Tibial artery (tissue), 4 donors: ENCODE data around the gene DPP4.

Experiments used
- DNase-seq, 2 donors: peaks; one replicate each; pipeline ENCODE4 v3.0.0-alpha.2; 2019
- H3K27ac ChIP-seq, 2 donors: fragments of 200-600 bp; sonication (generic) in 1 of 2; 1 replicate in 1 of 2; 2 replicates in 1 of 2; pipeline ENCODE4 v1.5.1; 2018 to 2019; ENCODE audit warnings: mild to moderate bottlenecking in 1 of 2
- H3K27me3 ChIP-seq, 2 donors: fragments of 200-600 bp; sonication (generic) in 1 of 2; one replicate each; pipeline versions ENCODE4 v1.5.1 to v1.6.0; 2016 to 2019
- H3K36me3 ChIP-seq, 3 donors: fragments of 200-600 bp; sonication (generic) in 2 of 3; one replicate each; pipeline ENCODE4 v1.5.1; 2016 to 2019; ENCODE audit warnings: mild to moderate bottlenecking in 2 of 3
- H3K4me1 ChIP-seq, 4 donors: fragments of 200-600 bp; sonication (generic) in 2 of 4; 1 replicate in 3 of 4; 2 replicates in 1 of 4; pipeline ENCODE4 v1.5.1; 2016 to 2019
- H3K4me3 ChIP-seq, 2 donors: fragments of 200-600 bp; sonication (generic) in 1 of 2; 1 replicate in 1 of 2; 2 replicates in 1 of 2; pipeline ENCODE4 v1.5.1; 2018 to 2019; ENCODE audit warnings: mild to moderate bottlenecking in 2 of 2
- H3K9me3 ChIP-seq, 3 donors: fragments of 200-600 bp; sonication (generic) in 1 of 3; one replicate each; pipeline ENCODE4 v1.5.1; 2016 to 2019
- CTCF ChIP-seq, 2 experiments: fragments of 200-600 bp in 1 of 2; fragments of 450-650 bp in 1 of 2; IDR thresholded peaks; one replicate each; pipeline ENCODE4 v1.5.1; 2017 to 2019; ENCODE audit warnings: antibody characterized with exemption in 2 of 2, mild to moderate bottlenecking in 1 of 2, moderate library complexity in 1 of 2
- intact Hi-C: fragments of 100-400 bp; cut with DNase I; formaldehyde crosslinking; loops from one replicate; pipeline ENCODE4 v1.15.0; 2023; ENCODE audit warnings: low total_unique reads

DPP4 gene

DNA sequence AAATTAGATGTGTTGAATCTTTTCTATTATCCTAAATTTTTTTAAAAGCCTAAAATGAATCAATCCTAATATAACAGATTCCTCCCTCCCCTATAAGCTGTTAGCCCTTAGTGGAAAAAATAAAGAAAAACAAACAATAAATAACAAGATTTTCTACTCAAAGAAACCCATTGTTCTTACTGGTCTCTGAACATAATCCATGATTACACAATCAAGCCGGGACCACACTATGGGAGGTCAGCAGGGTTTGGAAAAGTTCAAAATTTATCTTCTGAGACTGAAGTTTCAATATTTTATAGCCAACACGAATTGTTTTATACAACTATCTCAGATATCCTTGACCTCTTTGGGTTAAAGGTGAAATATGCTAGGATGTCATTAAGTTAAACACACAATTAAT, 57.9 kb downstream of the DPP4 start:
- no peak overlapping the region for H3K4me3 ChIP-seq
- no peaks in the 10 kb centered on the region for H3K36me3 ChIP-seq
- H3K4me1 ChIP-seq = no peaks in the 10 kb centered on the region
- intact Hi-C loops = no loop called here
- no peaks in the 10 kb centered on the region for H3K9me3 ChIP-seq
- H3K27me3 ChIP-seq = peaks cover 0 to 2% of the 10 kb centered on the region in 2 donors
- no peak overlapping the region for H3K27ac ChIP-seq
- no peak for DNase-seq
- TF ChIP-seq CTCF (IDR thresholded peaks at IDR 0.05) = no peak

GRCh38 chr2:162014751-162015150, 59.3 kb downstream of the DPP4 start:
- Histone ChIP-seq H3K4me3 (no peak overlapping the region), H3K9me3 (no peaks in the 10 kb centered on the region), H3K36me3 (no peaks in the 10 kb centered on the region), H3K4me1 (no peaks in the 10 kb centered on the region), H3K27me3 (peaks cover 0 to 2% of the 10 kb centered on the region in 2 donors), H3K27ac (no peak overlapping the region)
- TF ChIP-seq CTCF (IDR thresholded peaks at IDR 0.05) = no peak
- intact Hi-C loops = no loop called here
- no peak for DNase-seq

DNA sequence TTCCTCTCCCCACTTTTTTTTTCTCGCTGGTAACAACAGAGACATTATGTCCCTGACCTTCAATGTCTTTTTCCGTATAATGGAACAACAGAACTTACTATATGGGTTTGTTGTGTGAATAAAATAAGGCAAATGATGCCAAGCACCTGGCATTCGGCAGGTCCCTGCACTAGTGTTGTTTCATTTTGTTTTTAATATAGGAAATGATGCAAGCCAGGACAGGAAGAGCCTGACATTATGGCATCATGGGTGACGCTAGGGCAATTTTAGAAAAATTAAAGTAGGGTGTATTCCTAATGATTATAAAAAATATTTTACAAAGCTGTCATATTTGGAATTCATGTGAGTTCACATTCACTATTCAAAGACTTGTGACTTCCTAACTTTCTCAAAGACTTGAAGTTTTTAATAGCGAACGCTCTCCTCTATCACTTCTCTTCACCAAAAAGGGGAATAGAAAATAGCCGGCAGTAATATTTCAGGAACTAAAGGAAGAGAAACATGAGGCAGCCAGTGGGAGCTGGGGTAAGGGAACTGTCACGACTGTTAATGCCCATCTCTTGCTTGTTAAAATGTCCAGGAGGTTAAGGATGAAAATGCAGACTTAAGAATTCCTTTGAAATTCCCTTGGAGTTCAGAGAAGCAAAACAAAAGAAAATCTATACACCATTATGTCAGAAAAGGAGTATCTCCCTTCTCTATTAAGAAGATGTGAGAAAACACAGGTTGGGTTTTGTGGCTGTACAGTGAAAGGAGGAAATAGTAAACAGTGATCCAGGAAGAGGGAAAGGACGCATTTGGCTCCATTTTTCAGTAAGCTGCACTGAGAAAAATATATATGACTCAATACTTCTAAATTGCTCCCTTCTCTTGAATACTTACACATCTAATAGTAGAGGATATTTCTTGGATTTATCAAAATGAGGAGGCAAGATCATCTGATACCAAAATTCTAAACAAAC, 60.2 kb downstream of the DPP4 start:
- no peak overlapping the region for H3K4me3 ChIP-seq
- intact Hi-C loops = no loop called here
- peaks cover 0 to 2% of the 10 kb centered on the region in 2 donors for H3K27me3 ChIP-seq
- H3K36me3 ChIP-seq = no peaks in the 10 kb centered on the region
- no peak for TF ChIP-seq CTCF (IDR thresholded peaks at IDR 0.05)
- no peak for DNase-seq
- H3K9me3 ChIP-seq = no peaks in the 10 kb centered on the region
- H3K27ac ChIP-seq = no peak overlapping the region
- H3K4me1 ChIP-seq = no peaks in the 10 kb centered on the region

- intact Hi-C loops = no loop called here
Measured at GRCh38 chr2:162012565-162013058, 61.4 kb downstream of the DPP4 start.

More at GRCh38 chr2:162012565-162013058, 61.4 kb downstream of the DPP4 start:
- no peak for TF ChIP-seq CTCF (IDR thresholded peaks at IDR 0.05)
- Histone ChIP-seq H3K9me3 (no peaks in the 10 kb centered on the region), H3K27ac (no peak overlapping the region), H3K4me1 (no peaks in the 10 kb centered on the region), H3K4me3 (no peak overlapping the region), H3K36me3 (no peaks in the 10 kb centered on the region), H3K27me3 (peaks cover 0 to 4% of the 10 kb centered on the region in 2 donors)
- no peak for DNase-seq
